ENCODE data around the gene SPACA7.
"Not testable (repeated sequence)": the region's sequence is repeated elsewhere in the genome, so short reads cannot be mapped to it uniquely, and the experiment has no call there.

Gene SPACA7

GRCh38 chr13:112356190-112356589 is 20.0 kb upstream of the SPACA7 start:
- peaks cover 2% of the 10 kb centered on the region; the same call in 1 of the 2 replicates for H3K27me3 ChIP-seq (ENCODE audit: low read depth)
- no peaks in the 10 kb centered on the region for H3K9me3 ChIP-seq
- no peaks in the 10 kb centered on the region for H3K4me1 ChIP-seq
- in situ Hi-C loops (cut with MboI; ENCODE audit: low sequenced_read_pairs) = no loop called here
- no peaks in the 10 kb centered on the region for H3K36me3 ChIP-seq (replicated peaks)
- no peak overlapping the region for H3K4me3 ChIP-seq
- DNase-seq (ENCODE audit: low spot score in 2 of 2) = no peak

- no peaks in the 10 kb centered on the region for H3K27me3 ChIP-seq (ENCODE audit: low read depth)
- no peaks in the 10 kb centered on the region for H3K9me3 ChIP-seq
- H3K4me3 ChIP-seq = no peak overlapping the region
- H3K36me3 ChIP-seq (replicated peaks) = no peaks in the 10 kb centered on the region
- DNase-seq (ENCODE audit: low spot score in 2 of 2) = no peak
- no peaks in the 10 kb centered on the region for H3K4me1 ChIP-seq
- in situ Hi-C loops (cut with MboI; ENCODE audit: low sequenced_read_pairs) = no loop called here
Observed at GRCh38 chr13:112358156-112358555, 18.0 kb upstream of the SPACA7 start.

GRCh38 chr13:112362021-112362420 is 14.1 kb upstream of the SPACA7 start:
- Histone ChIP-seq H3K27me3 (ENCODE audit: low read depth) (no peaks in the 10 kb centered on the region), H3K4me1 (no peaks in the 10 kb centered on the region), H3K9me3 (no peaks in the 10 kb centered on the region), H3K4me3 (no peak overlapping the region), H3K36me3 (replicated peaks) (no peaks in the 10 kb centered on the region)
- in situ Hi-C loops (cut with MboI; ENCODE audit: low sequenced_read_pairs) = no loop called here
- DNase-seq (ENCODE audit: low spot score in 2 of 2) = no peak

- in situ Hi-C loops (cut with MboI; ENCODE audit: low sequenced_read_pairs) = no loop called here
- no peaks in the 10 kb centered on the region for H3K9me3 ChIP-seq
- no peaks in the 10 kb centered on the region for H3K36me3 ChIP-seq (replicated peaks)
- no peaks in the 10 kb centered on the region for H3K4me1 ChIP-seq
- H3K27me3 ChIP-seq (ENCODE audit: low read depth) = no peaks in the 10 kb centered on the region
- no peak overlapping the region for H3K4me3 ChIP-seq
- no peak for DNase-seq (ENCODE audit: low spot score in 2 of 2)
Observed at GRCh38 chr13:112363867-112364528, 12.2 kb upstream of the SPACA7 start.

- Histone ChIP-seq H3K4me3 (no peak overlapping the region), H3K36me3 (replicated peaks) (no peaks in the 10 kb centered on the region), H3K4me1 (no peaks in the 10 kb centered on the region), H3K9me3 (no peaks in the 10 kb centered on the region), H3K27me3 (ENCODE audit: low read depth) (0 out of 2 replicates have a peak, but pooled peaks cover 3% of the 10 kb centered on the region)
- DNase-seq (ENCODE audit: low spot score in 2 of 2) = no peak
- in situ Hi-C loops (cut with MboI; ENCODE audit: low sequenced_read_pairs) = no loop called here
Observed at GRCh38 chr13:112366907-112367646, 9.1 kb upstream of the SPACA7 start.

- Histone ChIP-seq H3K27me3 (ENCODE audit: low read depth) (0 out of 2 replicates have a peak, but pooled peaks cover 3% of the 10 kb centered on the region), H3K9me3 (no peaks in the 10 kb centered on the region), H3K36me3 (replicated peaks) (no peaks in the 10 kb centered on the region), H3K4me3 (no peak overlapping the region), H3K4me1 (no peaks in the 10 kb centered on the region)
- no peak for DNase-seq (ENCODE audit: low spot score in 2 of 2)
- in situ Hi-C loops (cut with MboI; ENCODE audit: low sequenced_read_pairs) = no loop called here
Observed at GRCh38 chr13:112368883-112369282, 7.3 kb upstream of the SPACA7 start.

GRCh38 chr13:112370311-112370710 is 5.8 kb upstream of the SPACA7 start:
- Histone ChIP-seq H3K4me3 (no peak overlapping the region), H3K36me3 (replicated peaks) (no peaks in the 10 kb centered on the region), H3K27me3 (ENCODE audit: low read depth) (0 out of 2 replicates have a peak, but pooled peaks cover 3% of the 10 kb centered on the region), H3K4me1 (no peaks in the 10 kb centered on the region), H3K9me3 (no peaks in the 10 kb centered on the region)
- in situ Hi-C loops (cut with MboI; ENCODE audit: low sequenced_read_pairs) = no loop called here
- no peak for DNase-seq (ENCODE audit: low spot score in 2 of 2)

- Histone ChIP-seq H3K4me1 (no peaks in the 10 kb centered on the region), H3K27me3 (ENCODE audit: low read depth) (0 out of 2 replicates have a peak, but pooled peaks cover 3% of the 10 kb centered on the region), H3K9me3 (no peaks in the 10 kb centered on the region), H3K4me3 (no peak overlapping the region), H3K36me3 (replicated peaks) (no peaks in the 10 kb centered on the region)
- in situ Hi-C loops (cut with MboI; ENCODE audit: low sequenced_read_pairs) = no loop called here
- no peak for DNase-seq (ENCODE audit: low spot score in 2 of 2)
Observed at GRCh38 chr13:112374271-112374670, 1.9 kb upstream of the SPACA7 start.

- H3K36me3 ChIP-seq (replicated peaks) = no peaks in the 10 kb centered on the region
Observed at GRCh38 chr13:112391746-112392145, 15.6 kb downstream of the SPACA7 start.

GRCh38 chr13:112392719-112393118 is 16.6 kb downstream of the SPACA7 start:
- no peak for DNase-seq (ENCODE audit: low spot score in 2 of 2)
- Histone ChIP-seq H3K9me3 (no peaks in the 10 kb centered on the region), H3K36me3 (replicated peaks) (no peaks in the 10 kb centered on the region), H3K27me3 (ENCODE audit: low read depth) (no peaks in the 10 kb centered on the region), H3K4me3 (no peak overlapping the region), H3K4me1 (peaks cover 7% of the 10 kb centered on the region)
- in situ Hi-C loops (cut with MboI; ENCODE audit: low sequenced_read_pairs) = no loop called here

More at GRCh38 chr13:112391746-112392145, 15.6 kb downstream of the SPACA7 start:
- peak; percentile 32 to 53 for DNase-seq (ENCODE audit: low spot score in 2 of 2)
- Histone ChIP-seq H3K4me3 (no peak overlapping the region), H3K4me1 (peaks cover 7% of the 10 kb centered on the region), H3K9me3 (no peaks in the 10 kb centered on the region), H3K27me3 (ENCODE audit: low read depth) (no peaks in the 10 kb centered on the region)
- in situ Hi-C loops (cut with MboI; ENCODE audit: low sequenced_read_pairs) = no loop called here

GRCh38 chr13:112395022-112395421 is 18.9 kb downstream of the SPACA7 start:
- DNase-seq (ENCODE audit: low spot score in 2 of 2); in situ Hi-C loops (cut with MboI; ENCODE audit: low sequenced_read_pairs): not testable (repeated sequence)

GRCh38 chr13:112395941-112396340 is 19.8 kb downstream of the SPACA7 start:
- H3K36me3 ChIP-seq (replicated peaks); in situ Hi-C loops (cut with MboI; ENCODE audit: low sequenced_read_pairs); H3K4me1 ChIP-seq; H3K9me3 ChIP-seq; DNase-seq (ENCODE audit: low spot score in 2 of 2); H3K4me3 ChIP-seq; H3K27me3 ChIP-seq (ENCODE audit: low read depth): not testable (repeated sequence)

More at GRCh38 chr13:112395022-112395421, 18.9 kb downstream of the SPACA7 start:
- H3K36me3 ChIP-seq (replicated peaks); H3K4me3 ChIP-seq; H3K4me1 ChIP-seq; H3K9me3 ChIP-seq; H3K27me3 ChIP-seq (ENCODE audit: low read depth): not testable (repeated sequence)

GRCh38 chr13:112397108-112397507 is 21.0 kb downstream of the SPACA7 start:
- H3K27me3 ChIP-seq (ENCODE audit: low read depth) = no peaks in the 10 kb centered on the region
- in situ Hi-C loops (cut with MboI; ENCODE audit: low sequenced_read_pairs) = no loop called here

GRCh38 chr13:112398347-112398746 is 22.2 kb downstream of the SPACA7 start:
- in situ Hi-C loops (cut with MboI; ENCODE audit: low sequenced_read_pairs); H3K4me3 ChIP-seq; H3K27me3 ChIP-seq (ENCODE audit: low read depth); H3K36me3 ChIP-seq (replicated peaks); H3K9me3 ChIP-seq; DNase-seq (ENCODE audit: low spot score in 2 of 2); H3K4me1 ChIP-seq: not testable (repeated sequence)

More at GRCh38 chr13:112397108-112397507, 21.0 kb downstream of the SPACA7 start:
- H3K9me3 ChIP-seq = no peaks in the 10 kb centered on the region
- peaks cover 2% of the 10 kb centered on the region for H3K4me1 ChIP-seq
- no peaks in the 10 kb centered on the region for H3K36me3 ChIP-seq (replicated peaks)
- no peak overlapping the region for H3K4me3 ChIP-seq
- DNase-seq (ENCODE audit: low spot score in 2 of 2) = no peak
